ENCODE results near the gene ERAP2.
"Not testable (repeated sequence)": the region's sequence is repeated elsewhere in the genome, so short reads cannot be mapped to it uniquely, and the experiment has no call there.

ERAP2 gene

DNA sequence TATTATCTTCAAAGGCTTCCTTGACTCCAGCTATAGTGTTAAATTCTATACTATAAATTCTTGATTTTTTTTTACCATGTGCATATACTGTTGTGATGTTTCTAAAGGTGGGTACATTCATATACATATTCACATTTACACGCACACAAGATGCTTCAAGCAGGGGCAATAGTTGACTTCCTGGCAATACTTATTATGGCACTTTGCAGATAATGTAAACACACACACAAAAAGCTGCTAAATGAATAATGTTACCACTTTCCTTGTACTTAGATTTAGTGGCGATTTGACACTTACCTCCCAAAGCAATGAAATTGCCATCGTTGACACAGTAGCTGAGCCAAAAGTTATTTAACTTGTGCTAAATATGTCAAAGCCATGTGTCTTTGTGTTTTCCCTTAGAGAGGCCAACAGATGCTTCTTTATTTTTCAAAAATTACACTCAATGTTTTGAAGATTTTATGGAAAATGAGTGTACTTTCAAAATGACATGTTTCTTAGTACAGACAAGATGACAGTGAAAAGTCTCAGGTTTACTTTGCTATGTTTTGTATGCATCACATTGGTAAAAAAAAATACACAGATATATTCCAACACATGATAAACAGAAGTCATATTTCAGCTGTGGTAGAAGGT lies 12.2 kb upstream of the ERAP2 start:
- no peak for DNase-seq (ENCODE audit: low read depth in 2 of 2)

DNA sequence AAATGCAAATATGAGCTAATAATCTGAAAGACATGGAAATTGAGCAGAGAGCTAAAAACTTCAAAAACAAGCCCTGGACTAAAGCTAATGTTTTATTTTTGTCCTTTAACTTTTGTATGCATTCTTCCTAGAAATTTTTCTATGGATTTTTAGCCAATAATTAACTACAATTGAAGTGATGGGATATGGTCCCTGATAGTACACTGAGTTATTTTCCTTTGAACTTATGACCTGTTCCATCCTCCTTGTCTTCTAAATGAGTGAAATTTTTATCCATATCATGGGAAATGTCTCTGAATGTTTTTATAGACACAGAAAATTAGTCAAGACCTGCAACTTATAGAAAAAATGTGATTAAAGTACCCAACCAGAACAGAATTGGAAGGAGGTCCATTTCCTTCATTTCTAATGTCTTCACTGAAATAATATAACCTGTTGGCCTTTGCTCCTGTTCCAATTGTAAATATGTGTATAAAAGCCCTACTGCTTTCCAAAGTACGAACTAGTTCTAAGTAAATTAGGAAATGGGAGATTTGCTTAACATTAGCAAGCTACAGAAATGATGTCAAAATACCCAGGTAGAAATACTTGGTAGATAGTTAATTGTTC lies 11.3 kb upstream of the ERAP2 start:
- no peak for DNase-seq (ENCODE audit: low read depth in 2 of 2)

DNA sequence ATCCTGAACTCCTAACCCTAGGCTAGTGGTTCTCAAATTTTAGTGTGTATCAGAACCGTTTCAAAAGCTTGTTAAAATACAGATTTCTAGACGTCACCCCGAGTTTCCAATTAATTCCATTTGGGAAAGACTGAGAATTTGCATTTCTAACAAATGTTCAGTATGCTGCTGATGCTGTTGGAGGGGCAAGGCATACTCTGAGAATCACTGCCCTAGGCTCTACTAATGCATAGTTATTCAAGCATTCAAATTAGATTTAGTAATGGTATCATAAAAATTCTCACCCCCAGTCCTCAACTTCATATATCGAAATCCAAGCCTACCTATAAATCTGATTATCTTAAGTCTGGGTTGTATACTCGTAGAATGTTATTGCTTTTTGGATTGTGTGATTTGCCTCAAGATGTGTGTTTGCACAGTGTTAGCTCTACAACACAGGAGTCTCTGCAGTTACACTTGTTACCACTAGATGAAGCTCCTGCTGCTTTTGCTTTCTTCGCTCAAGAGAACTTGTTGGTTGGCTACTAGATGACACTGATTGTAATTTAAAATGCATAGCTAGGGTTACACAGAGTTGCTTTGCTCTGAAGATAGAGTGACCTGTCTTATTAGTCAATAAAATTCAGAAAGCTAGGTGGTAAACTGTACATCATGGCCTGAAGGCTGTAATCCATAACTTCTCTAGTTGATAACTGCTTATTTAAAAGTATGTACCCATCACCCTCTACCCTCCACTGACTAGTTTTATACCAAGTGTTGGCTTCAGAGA lies 7.5 kb upstream of the ERAP2 start:
- DNase-seq (ENCODE audit: low read depth in 2 of 2) = peak in 1 of 2 donors; percentile 27

DNA sequence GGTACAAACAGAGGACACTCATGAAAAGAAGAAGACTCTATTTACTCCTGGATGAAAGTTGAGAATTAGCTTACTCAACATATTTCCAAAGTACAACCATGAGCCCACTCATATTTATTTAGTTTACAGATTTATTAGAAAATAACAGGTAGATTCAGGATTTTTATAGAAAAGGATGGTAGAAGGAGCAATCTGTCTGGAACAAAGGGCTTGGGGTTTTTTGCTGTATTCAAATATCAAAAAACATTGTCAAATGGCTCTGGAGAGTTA lies 7.0 kb upstream of the ERAP2 start:
- DNase-seq (ENCODE audit: low read depth in 2 of 2) = no peak

DNA sequence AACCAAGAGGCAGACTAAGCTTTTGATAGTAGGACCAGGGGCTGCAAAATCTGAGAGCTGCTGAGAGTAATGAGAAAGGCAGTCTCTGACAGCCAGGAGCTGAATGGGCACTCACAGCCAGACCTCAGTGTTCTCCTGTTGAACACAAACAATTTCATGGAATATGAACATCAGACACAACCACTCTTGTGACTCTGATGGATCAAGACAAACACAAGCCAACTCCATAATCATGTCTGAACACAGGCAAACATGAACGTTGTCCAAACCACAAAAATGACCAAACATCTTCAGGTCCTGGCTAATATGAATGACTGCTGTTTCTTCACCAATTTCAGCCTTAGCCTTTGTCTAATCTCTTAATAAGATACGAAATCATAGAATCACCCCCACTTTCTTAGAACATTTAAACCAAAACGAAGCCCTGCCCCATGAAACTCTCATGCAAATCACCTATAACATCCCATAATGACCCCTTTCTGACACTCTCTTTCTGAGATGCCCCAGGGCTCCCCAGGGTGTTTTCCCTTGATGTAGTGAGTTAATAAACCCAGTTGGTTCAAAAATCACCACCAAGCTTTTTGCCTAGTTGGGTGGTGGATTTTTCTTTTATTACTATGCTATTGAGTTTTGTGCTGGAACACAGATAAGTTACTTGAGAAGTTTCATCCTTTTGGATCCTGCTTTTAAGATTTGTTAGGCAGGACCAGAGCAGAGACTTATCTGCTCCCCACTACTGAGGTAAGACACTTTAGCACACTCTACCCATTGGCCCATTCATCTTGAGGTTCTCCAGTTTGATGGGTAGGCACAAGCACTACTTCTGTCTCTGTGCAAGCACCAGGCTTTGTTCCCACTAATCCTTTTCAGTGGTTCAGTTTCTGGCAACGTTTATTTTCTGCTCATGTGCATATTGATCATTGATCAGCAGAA lies 5.9 kb upstream of the ERAP2 start:
- DNase-seq (ENCODE audit: low read depth in 2 of 2) = no peak

DNA sequence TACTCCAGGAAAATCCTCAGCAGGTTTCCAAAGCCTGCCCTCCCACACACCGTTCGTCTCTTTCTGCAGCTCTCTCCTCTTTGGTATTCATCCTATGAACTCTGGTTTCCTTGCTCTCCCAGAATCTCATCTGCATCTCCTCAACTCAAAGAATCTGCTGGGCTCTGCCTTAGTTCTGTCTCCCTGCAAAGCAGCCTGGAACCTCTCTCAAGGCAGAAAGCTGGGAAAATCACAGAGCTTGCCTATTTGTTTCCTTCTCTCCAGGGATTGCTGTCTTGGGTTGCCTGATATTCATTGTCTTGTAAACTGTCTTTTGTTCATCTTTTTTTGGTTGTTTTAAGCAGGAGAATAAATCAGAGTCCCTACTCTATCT lies 5.3 kb upstream of the ERAP2 start:
- DNase-seq (ENCODE audit: low read depth in 2 of 2) = no peak

DNA sequence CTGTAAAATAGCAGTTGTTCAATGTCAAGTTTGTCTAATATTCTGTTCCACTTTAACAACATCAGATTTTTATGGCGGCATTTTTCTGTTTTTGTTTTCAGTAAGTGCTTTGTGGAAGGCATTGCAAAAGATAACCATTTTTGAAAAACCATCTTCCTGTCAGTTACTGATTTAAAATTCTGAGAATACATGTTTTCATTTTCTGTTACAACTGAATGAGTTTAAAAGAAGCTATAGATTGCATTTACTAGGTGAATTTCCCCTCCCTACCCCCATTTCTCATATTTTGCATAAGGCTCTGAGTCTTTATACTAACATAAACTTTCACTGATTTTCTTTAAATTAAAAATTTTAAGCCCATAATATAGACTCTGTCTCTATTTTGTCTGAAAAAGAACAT lies 4.6 kb upstream of the ERAP2 start:
- no peak for DNase-seq (ENCODE audit: low read depth in 2 of 2)

DNA sequence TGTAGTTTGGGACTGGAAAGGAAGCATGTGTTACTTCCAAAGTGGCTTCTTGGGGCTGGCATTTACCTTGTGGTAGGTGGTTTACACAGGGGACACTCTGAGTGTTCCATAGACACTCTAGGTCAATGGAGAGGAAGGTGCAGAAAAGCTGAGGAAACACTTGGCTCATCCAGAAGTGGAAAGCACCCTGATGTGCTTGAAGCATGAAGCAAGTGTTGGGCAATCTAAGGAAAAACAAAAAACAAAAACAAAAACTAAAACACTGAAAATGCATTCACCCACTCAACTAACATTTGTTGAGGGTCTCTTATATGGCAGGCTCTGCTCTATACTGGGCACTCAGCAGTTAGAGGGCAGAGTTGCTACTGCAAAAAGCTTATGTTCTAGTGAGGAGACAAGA lies 2.9 kb upstream of the ERAP2 start:
- no peak for DNase-seq (ENCODE audit: low read depth in 2 of 2)

DNA sequence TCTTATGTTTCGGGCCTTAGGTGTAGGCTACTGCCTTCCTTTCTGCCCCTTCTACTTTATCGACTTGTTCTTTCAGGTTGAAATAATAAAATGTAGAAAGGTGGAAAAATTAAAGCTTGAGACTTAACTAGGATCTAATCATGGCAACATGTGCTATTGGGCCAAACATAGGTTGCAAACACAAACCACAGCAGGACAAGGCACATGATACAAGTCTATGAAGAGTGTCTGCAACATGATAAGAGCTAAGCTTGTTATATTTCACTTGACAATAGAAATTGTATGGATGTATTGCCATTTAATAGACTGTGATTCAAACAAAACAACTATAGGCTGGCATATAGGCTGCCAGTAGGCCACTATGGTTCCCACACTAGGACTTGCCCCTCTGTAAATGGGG lies 1.7 kb upstream of the ERAP2 start:
- no peak for DNase-seq (ENCODE audit: low read depth in 2 of 2)

DNA sequence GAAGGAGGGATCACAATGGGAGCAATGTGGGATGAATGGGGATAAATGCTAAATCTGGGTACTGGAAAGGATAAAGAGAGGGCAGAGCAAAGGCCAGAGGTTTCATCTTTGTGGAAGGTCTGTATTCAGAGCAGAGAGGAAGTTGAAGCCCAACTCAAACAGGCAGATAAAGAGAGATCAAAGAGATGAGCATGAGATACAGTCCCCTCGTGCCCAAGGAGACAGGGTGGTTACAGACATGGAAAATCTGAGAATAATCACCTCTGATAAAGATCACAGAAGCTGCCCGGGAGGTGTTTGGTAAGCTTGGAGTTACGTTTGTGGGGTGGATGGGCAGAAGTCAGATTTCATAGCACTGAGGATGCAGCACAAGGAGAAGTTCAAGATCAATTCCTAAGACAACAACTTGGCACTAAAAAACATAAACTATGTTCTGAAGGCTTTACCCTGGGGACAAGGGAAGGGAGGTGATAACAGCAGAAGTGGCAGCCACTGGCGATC lies 459 bp upstream of the ERAP2 start:
- no peak for DNase-seq (ENCODE audit: low read depth in 2 of 2)

DNA sequence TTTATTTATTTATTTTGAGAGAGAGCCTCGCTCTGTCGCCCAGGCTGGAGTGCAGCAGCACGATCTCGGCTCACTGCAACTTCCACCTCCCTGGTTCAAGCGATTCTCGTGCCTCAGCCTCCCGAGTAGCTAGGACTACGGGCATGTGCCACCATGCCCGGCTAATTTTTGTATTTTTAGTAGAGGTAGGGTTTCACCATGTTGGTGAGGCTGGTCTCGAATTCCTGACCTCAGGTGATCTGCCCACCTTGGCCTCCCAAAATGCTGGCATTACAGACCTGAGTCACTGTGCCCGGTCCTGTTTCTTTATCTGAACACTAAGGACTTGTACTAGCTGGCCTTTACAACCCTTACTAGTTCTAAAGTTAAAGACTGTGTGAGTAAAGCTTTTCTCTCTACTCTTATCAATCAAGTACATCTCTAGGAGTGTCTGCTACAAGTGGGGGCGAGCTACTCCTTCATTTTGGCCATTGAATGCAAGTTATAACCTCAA lies 723 bp downstream of the ERAP2 start:
- not testable (repeated sequence) for DNase-seq (ENCODE audit: low read depth in 2 of 2)

DNA sequence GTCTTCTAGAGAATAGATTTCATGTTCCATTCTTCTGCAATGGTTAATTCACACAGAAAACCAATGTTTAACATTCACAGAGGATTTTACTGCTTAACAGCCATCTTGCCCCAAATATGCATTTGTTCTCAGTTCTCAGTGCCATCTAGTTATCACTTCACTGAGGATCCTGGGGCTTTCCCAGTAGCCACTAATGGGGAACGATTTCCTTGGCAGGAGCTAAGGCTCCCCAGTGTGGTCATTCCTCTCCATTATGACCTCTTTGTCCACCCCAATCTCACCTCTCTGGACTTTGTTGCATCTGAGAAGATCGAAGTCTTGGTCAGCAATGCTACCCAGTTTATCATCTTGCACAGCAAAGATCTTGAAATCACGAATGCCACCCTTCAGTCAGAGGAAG lies 3.4 kb downstream of the ERAP2 start:
- no peak for DNase-seq (ENCODE audit: low read depth in 2 of 2)

DNA sequence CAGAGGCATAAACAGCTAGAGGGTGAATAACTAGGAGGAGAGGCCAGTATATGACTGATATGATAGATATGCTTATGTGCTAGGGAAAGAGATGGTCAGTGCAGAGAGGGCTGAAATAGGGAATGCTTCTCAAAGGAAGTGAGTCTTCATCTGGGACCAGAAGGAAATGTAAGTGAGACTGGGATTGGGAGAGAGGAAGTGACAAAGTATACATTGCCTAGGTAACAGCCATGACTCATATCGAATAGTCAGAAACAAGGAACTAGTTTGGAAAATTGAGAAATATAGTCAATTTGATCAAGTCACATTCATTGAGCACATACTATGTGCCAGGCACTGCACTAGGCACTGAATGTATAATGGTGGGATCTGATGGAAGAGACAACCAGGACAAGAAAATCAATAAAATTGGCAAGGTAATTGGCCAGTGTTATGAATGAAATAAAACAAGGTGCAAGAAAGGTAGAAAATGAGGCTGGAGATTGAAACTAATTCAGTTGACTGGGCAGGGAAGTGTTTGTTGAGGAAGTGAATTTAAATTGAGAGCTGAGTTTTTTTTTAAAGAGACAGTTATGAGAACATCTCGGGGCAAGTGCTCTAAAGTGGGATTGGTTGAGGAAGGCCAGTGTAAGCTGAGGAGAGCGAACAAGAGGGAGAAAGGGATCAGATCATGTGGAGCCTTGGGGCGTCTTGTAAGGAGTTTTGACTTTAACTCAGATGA lies 4.3 kb downstream of the ERAP2 start:
- DNase-seq (ENCODE audit: low read depth in 2 of 2) = no peak

DNA sequence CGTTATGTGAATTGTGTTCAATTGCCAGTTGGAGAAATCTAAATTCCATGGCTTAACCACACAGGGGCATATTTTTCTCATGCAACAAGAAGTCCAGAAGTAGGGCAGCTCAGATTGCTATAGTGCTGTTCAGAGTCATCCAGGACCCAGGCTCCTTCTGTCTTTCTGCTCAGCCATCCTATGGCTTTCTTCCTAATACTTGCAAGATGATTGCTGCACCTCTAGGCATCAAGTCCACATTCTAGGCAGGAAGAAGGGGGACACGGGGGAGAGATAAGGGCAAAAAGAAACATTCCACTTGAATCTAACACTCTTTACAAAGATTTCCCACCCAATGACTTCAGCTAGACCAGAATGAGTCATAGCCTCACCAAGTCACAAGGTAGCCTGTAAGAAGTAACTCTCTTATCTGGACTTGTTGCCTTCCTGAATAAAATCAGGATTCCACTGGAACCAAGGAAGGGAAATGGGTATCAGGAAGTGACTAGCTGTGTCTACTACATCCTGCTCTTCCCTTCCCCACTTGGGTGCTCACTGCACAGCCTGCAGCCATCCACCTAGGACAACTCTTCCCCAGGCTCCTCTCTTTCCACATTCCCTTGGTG lies 5.3 kb downstream of the ERAP2 start:
- DNase-seq (ENCODE audit: low read depth in 2 of 2) = no peak

DNA sequence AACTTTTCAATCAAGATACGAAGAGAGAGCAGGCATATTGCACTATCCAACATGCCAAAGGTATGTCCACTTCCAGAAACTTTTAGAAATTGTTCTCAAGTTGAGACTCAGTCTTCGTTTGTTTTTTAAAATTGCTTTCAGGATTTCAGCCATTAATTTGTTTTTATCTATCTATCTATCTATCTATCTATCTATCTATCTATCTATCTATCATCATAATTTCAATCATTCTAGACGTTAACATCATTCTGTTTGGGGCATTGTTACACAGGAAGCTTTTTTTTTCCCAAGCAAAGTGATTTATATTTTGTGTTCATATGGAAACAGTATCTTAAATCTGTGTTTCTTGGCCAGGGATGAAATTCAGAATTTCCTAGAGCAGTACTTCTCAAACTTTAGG lies 7.6 kb downstream of the ERAP2 start:
- no peak for DNase-seq (ENCODE audit: low read depth in 2 of 2)

DNA sequence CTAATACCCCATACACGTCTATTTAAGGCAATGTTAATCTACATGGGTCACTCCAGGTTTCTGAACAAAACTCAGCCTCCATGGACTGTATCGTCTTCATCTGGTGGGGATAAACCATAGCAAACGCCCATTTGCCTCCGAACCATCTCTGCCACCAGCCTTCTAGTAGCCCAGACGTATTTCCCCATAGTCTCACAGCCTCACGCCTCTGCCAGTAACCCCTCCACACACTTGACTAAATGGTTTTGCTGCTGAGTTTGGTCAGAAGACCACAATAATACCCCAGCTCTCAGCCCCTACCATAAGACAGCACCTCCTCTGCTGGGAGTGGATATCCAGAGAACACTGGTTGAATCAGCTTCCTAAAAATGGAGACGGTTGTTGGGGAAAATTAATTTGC lies 8.7 kb downstream of the ERAP2 start:
- DNase-seq (ENCODE audit: low read depth in 2 of 2) = no peak

DNA sequence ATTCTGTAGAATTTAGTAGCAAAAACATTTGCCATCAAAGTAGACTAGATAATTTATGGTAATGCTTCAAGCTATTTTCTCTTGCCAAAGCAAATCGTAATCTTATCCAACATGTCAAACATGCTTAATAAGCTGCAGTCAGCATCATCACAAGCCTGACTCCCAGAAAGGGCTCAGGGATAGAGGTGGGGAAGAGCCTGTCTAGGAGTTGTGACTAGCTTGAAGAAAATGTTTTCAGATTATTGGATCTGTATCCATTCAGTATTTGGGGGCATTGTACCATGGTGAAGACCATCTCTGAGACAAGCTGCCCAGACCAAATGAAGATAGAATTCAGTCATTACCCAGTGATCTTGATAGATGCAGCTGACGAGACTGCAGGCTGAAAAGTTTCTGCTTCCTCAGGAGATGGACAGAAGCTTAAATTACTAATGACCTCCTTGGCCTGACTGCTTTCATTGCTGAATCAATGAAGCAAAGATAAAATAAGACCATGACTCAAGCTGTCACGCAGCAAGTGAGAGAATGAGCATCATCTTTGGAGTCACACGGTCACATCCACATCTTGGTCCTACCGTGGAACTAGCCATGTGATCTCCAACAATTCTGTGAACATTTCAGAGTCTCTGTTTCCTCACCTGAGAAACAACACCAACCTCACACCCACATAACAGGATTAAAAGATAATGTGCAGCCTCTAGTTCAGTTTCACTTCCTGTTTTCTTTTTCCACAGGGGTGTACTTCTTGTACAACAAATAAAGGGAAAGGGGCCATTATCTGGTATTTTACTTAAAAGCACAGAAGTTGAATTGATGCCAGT lies 9.4 kb downstream of the ERAP2 start:
- no peak for DNase-seq (ENCODE audit: low read depth in 2 of 2)

DNA sequence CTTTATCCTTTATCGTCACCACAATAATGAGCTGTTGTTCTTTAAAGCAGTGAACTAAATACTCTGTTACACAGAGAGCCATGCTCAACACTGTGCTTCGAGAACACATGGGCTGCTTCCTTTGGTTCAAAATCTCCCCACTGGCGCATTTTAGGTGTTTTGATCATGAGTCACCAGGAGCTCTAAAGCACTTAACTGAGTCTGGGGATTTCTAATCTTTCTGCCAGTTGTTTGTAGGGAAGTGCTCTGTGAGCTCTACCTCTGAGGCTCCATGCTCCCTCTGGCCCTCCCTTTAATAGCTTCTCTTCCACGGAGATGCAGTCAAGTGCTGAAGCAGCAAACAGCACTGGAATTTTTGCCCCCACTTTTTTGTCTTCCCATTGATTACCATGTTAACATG lies 17.0 kb downstream of the ERAP2 start:
- no peak for DNase-seq (ENCODE audit: low read depth in 2 of 2)

DNA sequence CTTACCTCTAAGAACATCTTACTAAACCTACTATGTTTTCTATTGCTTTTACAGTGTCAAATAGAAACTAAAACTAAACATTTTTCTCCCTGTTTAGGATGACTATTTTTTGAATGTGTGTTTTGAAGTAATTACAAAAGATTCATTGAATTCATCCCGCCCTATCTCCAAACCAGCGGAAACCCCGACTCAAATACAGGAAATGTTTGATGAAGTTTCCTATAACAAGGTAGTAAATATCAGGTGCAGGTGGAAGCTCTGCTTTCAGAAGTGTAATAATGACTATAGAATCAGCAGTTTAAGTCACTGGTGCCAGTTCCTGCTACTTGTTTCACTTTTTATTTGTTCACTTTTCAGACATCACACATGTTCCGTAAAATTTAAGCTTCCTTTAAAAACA lies 20.0 kb downstream of the ERAP2 start:
- DNase-seq (ENCODE audit: low read depth in 2 of 2) = peak in 1 of 2 donors; percentile 40

DNA sequence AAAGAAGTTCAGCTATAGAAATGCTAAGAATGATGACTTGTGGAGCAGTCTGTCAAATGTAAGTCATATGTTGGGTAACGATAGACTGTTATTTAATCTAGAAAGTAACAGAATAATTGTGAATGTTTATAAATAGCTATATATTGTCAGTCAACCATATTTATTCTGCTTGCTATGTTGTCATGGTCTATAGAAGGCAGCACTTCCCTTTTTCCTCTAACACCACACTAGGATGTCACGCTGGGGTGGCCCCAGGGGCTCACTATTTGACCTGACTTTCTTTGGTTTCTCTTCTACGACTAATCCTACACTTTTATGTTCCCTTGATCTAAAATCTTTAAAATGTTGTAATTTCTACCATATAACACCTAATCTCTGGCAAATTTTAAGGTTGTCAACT lies 20.5 kb downstream of the ERAP2 start:
- DNase-seq (ENCODE audit: low read depth in 2 of 2) = no peak
